GM18951 (cell line): ENCODE data around the gene PRKCA.
"Not testable (repeated sequence)": the region's sequence is repeated elsewhere in the genome, so short reads cannot be mapped to it uniquely, and the experiment has no call there.

Experiments
- POLR2A ChIP-seq: IDR thresholded peaks from 4 replicates; pipeline ENCODE4 v1.6.1; 2011; ENCODE audit warnings: mild to moderate bottlenecking; ENCODE audit not compliant: insufficient read length, insufficient read depth; ENCODE audit errors: extremely low read depth
- in situ Hi-C: fragments of 300-500 bp; cut with MboI; formaldehyde crosslinking; loops from one replicate; pipeline ENCODE4 v1.12.0; 2022; ENCODE audit warnings: low sequenced_read_pairs, mixed read lengths, inconsistent platforms; ENCODE audit not compliant: unreplicated experiment

PRKCA gene

GRCh38 chr17:66355510-66355909 is 53.1 kb downstream of the PRKCA start:
- TF ChIP-seq POLR2A: no peak
- in situ Hi-C loops: no loop called here

- TF ChIP-seq POLR2A: no peak
- in situ Hi-C loops: no loop called here
Observed at GRCh38 chr17:66357037-66357436, 54.6 kb downstream of the PRKCA start.

- in situ Hi-C loops: no loop called here
- no peak for TF ChIP-seq POLR2A
Observed at GRCh38 chr17:66359351-66359750, 56.9 kb downstream of the PRKCA start.

GRCh38 chr17:66360961-66361565 is 58.6 kb downstream of the PRKCA start:
- in situ Hi-C loops: not testable (repeated sequence)

GRCh38 chr17:66364508-66364907 is 62.1 kb downstream of the PRKCA start:
- in situ Hi-C loops: no loop called here

GRCh38 chr17:66364990-66365490 is 62.6 kb downstream of the PRKCA start:
- TF ChIP-seq POLR2A: no peak
- in situ Hi-C loops: no loop called here

More at GRCh38 chr17:66364508-66364907, 62.1 kb downstream of the PRKCA start:
- no peak for TF ChIP-seq POLR2A

- in situ Hi-C loops: no loop called here
- TF ChIP-seq POLR2A: no peak
Observed at GRCh38 chr17:66365903-66366302, 63.5 kb downstream of the PRKCA start.

GRCh38 chr17:66367107-66367506 is 64.7 kb downstream of the PRKCA start:
- no peak for TF ChIP-seq POLR2A
- in situ Hi-C loops: no loop called here

- no peak for TF ChIP-seq POLR2A
- in situ Hi-C loops: no loop called here
Observed at GRCh38 chr17:66369830-66370229, 67.4 kb downstream of the PRKCA start.

- in situ Hi-C loops: no loop called here
- TF ChIP-seq POLR2A: no peak
Observed at GRCh38 chr17:66371561-66371960, 69.1 kb downstream of the PRKCA start.

- in situ Hi-C loops: no loop called here
- TF ChIP-seq POLR2A: no peak
Observed at GRCh38 chr17:66372182-66372581, 69.8 kb downstream of the PRKCA start.

- no peak for TF ChIP-seq POLR2A
- in situ Hi-C loops: no loop called here
Observed at GRCh38 chr17:66373079-66373478, 70.7 kb downstream of the PRKCA start.

- no peak for TF ChIP-seq POLR2A
- in situ Hi-C loops: no loop called here
Observed at GRCh38 chr17:66373944-66374817, 71.8 kb downstream of the PRKCA start.

- in situ Hi-C loops: no loop called here
- no peak for TF ChIP-seq POLR2A
Observed at GRCh38 chr17:66375121-66375520, 72.7 kb downstream of the PRKCA start.
